VCaP (cell line): ENCODE results near the gene ITGAV.

Experiments used
- H3K27ac ChIP-seq: fragments of 450-650 bp; 2 replicates; pipeline ENCODE4 v1.5.1; 2017
- TF ChIP-seq, protein P1 (sequence below): fragments of 450-650 bp; conservative IDR thresholded peaks from 2 replicates; pipeline ENCODE4 v1.5.1; 2017; ENCODE audit warnings: mild to moderate bottlenecking, moderate library complexity

The ITGAV gene

DNA sequence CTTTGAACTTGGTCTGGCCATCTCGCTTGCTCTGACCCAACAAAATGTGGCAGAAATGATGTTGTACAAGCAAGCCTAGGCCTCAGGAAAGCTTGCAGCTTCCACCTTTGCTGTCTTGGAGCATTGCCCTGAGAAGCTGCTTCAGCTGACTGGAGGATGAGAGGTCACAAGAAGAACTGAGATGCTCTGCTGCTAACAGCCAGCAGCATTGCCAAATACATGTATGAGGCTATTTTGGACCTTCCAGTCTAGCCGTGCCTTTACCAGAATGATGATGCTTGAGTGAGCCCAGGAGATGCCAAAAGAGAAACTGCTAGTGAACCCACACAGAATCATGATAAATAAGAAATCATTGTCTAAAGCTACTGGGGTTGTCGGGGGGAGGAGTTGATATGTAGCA, 13.2 kb upstream of the ITGAV start:
- TF ChIP-seq, protein P1, sequence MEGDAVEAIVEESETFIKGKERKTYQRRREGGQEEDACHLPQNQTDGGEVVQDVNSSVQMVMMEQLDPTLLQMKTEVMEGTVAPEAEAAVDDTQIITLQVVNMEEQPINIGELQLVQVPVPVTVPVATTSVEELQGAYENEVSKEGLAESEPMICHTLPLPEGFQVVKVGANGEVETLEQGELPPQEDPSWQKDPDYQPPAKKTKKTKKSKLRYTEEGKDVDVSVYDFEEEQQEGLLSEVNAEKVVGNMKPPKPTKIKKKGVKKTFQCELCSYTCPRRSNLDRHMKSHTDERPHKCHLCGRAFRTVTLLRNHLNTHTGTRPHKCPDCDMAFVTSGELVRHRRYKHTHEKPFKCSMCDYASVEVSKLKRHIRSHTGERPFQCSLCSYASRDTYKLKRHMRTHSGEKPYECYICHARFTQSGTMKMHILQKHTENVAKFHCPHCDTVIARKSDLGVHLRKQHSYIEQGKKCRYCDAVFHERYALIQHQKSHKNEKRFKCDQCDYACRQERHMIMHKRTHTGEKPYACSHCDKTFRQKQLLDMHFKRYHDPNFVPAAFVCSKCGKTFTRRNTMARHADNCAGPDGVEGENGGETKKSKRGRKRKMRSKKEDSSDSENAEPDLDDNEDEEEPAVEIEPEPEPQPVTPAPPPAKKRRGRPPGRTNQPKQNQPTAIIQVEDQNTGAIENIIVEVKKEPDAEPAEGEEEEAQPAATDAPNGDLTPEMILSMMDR = no peak
- no peak overlapping the region for H3K27ac ChIP-seq

- TF ChIP-seq, protein P1 = no peak
- H3K27ac ChIP-seq = no peak overlapping the region
Observed at GRCh38 chr2:186582698-186583097, 7.2 kb upstream of the ITGAV start.

DNA sequence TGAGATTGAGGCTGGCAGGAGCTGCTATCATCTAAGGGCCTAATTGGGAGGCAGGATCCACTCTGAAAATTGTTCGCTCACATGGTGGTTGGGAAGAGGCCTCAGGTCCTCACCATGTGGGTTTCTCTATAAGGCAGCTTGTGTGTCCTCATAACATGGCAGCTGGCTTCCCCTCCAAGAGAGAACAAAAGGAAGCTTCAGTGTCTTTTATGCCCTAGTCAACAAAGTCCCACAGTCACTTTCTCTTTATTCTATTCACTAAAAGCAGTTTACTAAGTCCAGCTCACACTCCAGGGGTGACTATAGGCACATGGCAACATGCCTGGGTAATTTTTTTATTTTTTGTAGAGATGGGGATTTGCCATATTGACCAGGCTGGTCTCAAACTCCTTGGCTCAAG, 5.8 kb upstream of the ITGAV start:
- H3K27ac ChIP-seq = no peak overlapping the region
- TF ChIP-seq, protein P1 = no peak

DNA sequence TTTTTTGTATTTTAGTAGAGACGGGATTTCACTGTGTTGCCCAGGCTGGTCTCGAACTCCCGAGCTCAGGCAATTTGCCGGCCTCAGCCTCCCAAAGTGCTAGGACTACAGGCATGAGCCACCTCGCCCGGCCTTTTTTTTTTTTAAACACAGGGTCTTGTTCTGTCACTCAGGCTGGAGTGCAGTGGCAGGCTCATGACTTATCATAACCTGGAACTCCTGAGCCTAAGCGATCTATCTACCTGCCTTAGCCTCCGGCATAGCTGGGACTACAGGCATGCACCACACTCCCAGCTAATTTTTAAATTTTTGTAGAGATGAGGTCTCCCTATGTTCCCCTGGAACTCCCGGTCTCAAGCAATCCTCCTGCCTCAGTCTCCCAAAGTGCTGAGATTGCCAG, 1.4 kb upstream of the ITGAV start:
- peak overlapping the region; percentile 91; the same call in 1 of the 2 replicates for H3K27ac ChIP-seq
- TF ChIP-seq, protein P1 = no peak

- TF ChIP-seq, protein P1 = no peak
- H3K27ac ChIP-seq = peak overlapping the region; percentile 91
Observed at GRCh38 chr2:186588940-186589611, 780 bp upstream of the ITGAV start.

DNA sequence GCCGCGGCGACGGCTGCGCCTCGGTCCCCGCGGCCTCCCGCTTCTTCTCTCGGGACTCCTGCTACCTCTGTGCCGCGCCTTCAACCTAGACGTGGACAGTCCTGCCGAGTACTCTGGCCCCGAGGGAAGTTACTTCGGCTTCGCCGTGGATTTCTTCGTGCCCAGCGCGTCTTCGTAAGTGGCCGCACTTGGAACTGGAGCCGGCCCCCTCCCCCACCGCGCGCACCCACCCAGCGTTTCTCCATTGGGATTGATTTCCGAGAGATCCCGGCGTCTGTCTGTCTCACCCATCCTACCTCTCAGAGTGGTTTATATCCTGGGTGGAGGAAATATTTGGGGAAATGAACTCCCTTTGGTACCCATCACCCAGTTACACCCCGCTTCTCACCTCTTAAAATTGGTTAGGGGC, 498 bp downstream of the ITGAV start:
- H3K27ac ChIP-seq = peak overlapping the region; percentile 91
- TF ChIP-seq, protein P1 = no peak

- peak overlapping the region; percentile 91 for H3K27ac ChIP-seq
- TF ChIP-seq, protein P1 = no peak
Observed at GRCh38 chr2:186590759-186591505, 1.1 kb downstream of the ITGAV start.
